Hematopoietic multipotent progenitor cell treated with erythropoietin and hydrocortisone succinate and interleukin-3 and kit ligand, for 17 days (in vitro differentiated cells): Measurements from ENCODE around the gene YIPF4.
"Not testable (repeated sequence)": the region's sequence is repeated elsewhere in the genome, so short reads cannot be mapped to it uniquely, and the experiment has no call there.

Source experiments
- DNase-seq: peaks from one replicate; pipeline ENCODE4 v3.0.0-alpha.2; 2015; ENCODE audit warnings: low spot score

YIPF4 gene

DNA sequence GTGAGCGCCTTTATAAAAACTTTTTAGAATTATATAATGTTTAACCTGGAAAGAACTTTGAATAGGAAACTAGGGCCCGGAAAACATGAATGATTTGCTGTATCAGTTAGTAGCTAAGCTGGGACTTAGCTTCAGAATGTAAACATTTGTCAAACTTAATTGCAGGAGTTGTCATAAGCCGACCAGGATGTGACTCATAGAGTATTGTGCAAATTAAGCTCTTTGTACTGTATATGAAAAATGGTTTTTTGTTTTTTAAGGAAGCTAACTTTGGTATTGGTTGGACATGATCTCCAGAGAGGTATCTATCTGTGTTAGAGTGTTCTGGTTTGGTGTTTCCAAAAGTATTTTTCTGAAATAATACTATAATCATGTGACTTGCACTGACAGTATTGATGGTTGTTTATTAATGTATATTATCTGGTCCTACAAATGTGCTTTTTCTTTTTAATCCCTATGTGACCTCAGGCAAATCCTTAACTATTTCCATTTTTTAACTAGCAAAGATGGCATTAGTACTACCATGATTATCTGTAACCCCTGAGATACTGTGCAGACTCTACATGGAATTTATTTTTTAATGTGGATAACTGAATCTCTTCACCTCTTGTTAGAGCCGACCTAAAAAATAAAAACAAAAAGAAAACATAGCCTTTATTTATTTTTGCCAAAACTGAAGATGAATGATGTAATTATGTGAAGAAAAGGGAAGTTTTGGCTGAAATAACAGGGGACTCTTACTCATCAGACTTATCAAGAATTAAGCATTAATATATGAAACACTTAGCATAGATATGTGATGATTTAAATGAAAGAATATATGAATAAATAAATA, 11.7 kb downstream of the YIPF4 start:
- DNase-seq: no peak

DNA sequence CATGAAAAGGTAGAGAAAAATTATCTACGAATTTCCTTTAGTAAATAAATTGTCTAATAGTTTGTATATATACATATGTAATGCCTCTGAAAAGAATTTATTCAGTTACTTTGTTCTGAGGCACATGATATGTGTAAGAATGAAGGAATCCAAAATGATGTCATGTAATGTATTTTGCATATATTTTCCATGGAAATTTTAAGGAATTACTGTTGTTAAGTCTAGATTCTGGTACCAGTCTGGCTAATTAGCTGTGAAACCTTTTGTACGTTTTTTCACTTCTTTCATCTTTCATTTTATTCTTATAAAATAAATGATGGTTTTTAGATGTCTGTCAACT, 12.3 kb downstream of the YIPF4 start:
- DNase-seq: no peak

DNA sequence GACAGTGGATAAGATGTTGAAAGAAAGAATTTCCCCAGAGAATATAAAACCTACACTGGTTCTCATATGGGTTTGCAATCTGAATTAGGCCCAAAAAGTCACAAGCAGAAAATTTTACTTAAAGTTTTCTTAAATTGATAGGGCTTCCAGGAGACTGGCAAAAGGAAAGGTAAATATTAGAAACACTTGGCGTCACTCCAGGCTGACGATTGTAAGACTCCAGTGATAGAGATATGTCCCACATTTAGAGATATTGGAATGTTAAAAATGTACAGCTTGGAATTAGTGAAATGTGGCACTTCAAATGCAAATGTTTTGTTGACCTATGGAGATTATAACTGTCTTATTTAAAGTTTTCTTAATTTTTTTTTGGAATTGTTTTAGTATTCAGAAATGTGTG, 14.0 kb downstream of the YIPF4 start:
- no peak for DNase-seq

DNA sequence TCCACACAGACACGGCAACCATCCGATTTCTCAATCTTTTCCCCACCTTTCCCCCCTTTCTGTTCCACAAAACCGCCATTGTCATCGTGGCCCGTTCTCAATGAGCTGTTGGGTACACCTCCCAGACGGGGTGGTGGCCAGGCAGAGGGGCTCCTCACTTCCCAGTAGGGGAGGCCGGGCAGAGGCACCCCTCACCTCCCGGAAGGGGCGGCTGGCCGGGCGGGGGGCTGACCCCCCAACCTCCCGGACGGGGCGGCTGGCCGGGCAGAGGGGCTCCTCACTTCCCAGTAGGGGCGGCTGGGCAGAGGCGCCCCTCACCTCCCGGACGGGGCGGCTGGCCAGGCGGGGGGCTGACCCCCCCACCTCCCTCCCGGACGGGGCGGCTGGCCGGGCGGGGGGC, 15.8 kb downstream of the YIPF4 start:
- not testable (repeated sequence) for DNase-seq

DNA sequence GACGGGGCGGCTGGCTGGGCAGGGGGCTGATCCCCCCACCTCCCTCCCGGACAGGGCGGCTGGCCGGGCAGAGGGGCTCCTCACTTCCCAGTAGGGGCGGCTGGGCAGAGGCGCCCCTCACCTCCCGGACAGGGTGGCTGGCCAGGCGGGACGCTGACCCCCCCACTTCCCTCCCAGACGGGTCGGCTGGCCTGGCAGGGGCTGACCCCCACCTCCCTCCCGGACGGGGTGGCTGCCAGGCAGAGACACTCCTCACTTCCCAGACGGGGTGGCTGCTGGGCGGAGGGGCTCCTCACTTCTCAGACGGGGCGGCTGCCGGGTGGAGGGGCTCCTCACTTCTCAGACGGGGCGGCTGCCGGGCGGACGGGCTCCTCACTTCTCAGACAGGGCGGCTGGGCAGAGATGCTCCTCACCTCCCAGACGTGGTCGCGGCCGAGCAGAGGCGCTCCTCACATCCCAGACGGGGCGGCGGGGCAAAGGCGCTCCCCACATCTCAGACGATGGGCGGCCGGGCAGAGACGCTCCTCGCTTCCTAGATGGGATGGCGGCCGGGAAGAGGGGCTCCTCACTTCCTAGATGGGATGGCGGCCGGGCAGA, 16.4 kb downstream of the YIPF4 start:
- not testable (repeated sequence) for DNase-seq

DNA sequence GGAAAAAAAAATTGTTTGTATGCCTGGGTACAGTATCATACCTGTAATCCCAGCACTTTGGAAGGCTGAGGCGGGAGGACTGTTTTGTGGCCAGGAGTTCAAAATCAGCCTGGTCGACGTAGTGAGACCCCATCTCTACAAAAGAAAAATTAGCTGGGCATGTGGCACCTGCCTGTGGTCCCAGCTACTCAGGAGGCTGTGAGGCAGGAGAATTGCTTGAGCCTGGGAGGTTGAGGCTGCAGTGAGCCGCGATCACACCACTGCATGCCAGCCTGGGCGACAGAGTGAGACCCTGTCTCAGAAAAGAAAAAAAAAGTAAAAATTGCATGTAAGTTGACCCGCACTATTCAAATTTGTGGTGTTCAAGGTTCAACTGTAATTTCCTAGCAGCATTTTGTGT, 32.9 kb downstream of the YIPF4 start:
- DNase-seq: no peak

DNA sequence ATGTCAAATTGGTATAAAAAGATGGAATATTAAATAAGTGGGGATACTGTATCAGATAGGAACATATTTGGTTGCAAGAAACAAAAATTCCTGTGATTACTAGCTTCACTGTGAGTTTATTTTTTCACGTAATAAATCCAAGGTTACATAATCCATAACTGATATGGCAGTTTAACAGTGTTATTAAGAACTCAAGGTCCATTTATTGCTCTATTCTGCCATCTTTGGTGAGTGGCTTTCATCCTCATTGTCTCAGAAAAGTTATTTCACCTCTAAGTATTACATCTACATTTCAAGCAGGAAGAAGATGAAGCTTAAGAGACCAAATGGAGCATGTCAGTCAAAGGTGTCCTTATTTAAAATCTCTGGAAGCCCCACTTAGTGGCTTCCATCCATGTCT, 37.2 kb downstream of the YIPF4 start:
- no peak for DNase-seq

DNA sequence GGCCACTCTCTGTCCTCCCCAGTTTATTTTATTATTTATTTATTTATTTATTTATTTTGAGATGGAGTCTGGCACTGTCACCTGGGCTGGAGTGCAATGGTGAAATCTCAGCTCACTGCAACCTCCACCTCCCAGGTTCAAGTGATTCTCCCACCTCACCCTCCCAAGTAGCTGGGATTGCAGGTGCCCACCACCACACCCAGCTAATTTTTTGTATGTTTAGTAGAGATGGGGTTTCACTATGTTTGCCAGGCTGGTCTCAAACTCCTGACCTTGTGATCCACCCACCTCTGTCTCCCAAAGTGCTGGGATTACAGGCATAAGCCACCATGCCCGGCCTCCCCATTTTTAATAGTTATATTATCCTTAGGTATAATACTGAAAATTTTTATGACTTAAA, 51.0 kb downstream of the YIPF4 start:
- not testable (repeated sequence) for DNase-seq

DNA sequence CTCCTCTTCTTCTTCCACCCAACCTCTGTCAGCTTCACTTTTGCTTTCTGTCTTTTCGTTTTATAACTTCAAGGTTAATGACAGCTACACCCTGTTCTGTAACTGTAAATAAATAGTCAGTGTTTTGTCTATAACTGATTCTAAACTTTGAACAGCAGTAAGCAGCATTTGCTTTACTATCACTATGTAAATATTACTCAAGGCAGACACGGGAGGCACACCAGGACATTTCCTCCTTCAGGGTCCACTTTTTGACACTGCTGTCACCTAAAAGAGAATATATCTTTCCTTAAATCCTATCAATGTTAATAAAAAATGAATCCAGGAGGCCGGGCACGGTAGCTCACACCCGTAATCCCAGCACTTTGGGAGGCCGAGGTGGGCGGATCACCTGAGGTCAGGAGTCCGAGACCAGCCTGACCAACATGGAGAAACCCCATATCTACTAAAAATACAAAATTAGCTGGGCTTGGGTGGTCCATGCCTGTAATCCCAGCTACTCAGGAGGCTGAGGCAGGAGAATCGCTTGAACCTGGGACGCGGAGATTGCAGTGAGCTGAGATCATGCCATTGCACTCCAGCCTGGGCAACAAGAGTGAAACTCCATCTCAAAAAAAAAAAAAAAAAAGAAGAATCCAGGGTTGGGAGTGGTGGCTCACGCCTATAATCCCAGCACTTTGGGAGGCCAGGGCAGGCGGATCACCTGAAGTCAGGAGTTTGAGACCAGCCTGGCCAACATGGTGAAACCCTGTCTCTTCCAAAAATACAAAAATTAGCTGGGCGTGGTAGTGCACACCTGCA, 51.7 kb downstream of the YIPF4 start:
- not testable (repeated sequence) for DNase-seq

DNA sequence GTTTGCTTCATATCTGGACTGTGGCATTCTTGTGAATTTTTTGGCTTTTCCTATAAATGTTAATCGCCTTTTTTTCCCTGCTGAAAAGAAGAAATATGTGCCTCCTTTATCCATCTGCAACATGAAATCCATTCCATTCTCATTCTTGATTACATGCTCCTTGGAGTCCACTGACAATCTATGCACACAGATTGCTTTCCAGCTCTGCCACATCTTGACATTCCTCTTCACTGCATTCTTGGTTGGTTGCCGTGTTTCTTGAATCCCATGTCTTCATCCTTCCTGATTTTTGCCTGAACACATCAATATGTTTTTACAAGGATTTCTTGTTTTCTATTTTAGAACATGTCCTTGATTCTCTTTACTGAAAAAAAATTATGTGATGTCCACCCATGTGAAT, 52.4 kb downstream of the YIPF4 start:
- DNase-seq: no peak

DNA sequence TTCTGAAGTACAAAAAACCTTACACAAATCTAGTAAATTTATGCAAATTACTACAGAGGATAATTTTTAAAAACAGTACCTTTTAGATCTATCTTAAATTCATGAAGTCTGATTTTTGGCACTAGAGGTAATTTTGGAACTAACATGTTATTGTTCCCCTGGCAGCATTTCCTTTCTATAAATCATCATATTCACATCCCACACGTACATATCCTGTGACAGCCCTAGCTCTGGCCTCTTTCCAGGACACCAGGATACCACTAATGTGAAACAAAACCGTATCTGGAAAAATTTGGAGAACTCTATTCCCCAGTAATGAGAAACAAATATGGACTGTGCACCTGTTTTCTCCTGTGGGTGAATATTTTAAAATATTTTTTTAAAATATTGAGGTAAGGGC, 65.1 kb downstream of the YIPF4 start:
- no peak for DNase-seq

DNA sequence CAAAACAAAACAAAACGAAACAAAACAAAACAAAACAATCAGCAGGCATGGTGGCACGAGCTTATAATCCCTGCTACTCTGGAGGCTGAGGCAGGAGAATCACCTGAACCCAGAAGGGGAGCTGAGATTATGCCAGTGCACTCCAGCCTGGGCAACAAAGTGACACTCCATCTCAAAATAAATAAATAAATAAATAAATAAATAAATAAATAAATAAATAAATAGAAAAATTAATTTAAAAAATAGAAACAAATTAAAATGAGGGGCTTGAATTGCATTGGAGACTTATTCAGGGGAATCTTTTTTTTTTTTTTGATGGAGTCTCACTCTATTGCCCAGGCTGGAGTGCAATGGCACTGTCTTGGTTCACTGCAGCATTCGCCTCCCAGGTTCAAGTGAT, 73.1 kb downstream of the YIPF4 start:
- not testable (repeated sequence) for DNase-seq

DNA sequence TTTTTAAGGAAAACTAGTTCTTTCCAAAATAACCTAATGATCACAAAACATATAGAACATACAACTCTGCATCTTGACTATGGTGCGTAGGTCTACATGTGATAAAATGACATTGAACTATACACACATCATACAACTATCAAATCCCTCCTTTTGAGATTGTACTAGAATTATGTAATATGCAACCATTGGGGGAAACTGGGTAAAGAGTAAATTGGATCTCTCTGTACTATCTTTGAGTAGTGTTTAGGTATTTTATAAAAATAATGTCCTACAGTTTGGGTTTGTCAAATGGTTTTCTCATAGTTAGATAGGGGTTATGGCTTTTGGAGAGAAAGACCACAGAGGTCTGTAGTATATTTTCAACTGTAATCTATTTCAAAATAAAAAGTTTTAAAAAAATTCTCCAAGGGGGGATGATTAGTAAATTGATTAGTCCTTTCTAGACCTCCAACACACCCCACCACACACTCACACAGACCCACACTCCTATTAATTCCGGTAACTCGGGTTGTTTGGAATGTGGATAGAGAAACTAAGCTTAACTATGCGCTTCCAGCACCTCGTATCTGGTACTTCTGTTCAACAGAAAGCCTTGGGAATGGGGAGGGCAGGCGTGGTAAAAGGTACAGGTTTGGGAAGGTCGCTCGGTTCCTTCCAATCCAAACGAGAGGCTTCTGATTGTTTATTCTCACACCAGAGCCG, 78.4 kb downstream of the YIPF4 start:
- no peak for DNase-seq

DNA sequence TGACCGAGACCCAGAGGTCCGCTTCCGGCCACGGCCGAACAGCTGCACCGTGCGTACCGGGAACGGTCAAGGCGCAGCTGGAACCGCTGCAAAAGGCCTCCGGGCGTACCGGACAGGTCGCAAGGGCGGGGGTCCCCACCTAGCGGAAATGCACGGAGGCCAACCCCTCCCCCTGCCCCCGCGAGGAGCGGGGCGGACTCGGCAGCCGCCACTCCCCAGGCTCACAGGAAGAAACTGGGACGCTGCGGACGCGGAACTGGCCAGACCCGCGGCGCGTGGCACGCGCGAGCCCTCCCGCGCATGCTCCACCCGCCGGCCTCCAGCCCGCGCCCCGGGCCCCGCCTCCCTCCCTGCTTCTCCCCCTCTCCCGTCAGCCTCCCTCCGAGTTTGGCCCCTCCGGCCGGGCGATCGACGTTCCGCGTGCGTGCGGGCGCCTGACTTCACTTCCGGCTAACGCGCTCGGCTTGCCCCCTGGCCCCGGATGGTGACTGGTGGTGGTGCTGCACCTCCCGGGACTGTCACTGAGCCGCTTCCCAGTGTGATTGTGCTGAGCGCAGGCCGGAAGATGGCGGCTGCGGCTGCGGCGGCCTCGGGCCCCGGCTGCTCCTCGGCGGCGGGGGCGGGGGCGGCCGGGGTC, 79.1 kb downstream of the YIPF4 start, which contains the start of gene BIRC6:
Gene BIRC6 (plus strand): TSS at position 343 of the 637 bp plus-strand sequence. CDS start 139 bp downstream, at position 482.
- DNase-seq: peak; percentile 83

DNA sequence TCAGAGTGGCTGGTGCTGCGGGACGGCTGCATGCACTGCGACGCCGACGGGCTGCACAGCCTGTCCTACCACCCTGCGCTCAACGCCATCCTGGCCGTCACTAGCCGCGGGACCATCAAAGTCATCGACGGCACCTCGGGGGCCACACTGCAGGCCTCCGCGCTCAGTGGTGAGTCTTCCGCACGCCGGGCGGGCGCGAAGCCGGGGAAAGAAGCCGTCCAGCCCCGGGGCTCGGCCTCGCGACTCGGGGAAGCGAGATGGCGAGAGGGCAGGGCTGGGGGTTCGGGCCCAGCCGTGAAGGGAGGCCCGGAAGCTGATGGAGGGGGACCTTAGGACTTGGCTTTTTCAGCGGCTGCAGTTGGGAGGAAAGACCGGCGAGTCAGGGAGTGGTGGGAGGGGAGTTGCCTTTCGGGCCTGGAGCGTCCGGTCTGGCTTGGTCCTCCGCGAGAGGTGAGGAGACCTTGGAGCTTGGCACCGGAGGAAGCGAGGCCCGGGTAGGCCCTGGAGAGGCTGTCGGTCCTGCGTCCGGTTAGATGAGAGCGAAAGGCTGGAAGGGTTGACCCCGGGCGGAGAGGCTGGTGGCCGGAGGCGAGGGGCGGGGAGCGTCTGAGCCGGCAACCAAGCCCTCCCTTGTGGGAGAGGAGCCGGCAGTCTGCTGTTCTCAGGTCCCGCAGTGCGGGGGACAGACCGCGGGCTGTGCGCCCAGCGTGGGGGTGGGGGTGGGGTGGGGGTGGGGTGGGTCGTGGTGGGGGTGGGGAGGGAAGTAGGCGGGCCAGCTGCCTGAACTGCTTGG, 79.8 kb downstream of the YIPF4 start:
- peak; percentile 34 for DNase-seq

DNA sequence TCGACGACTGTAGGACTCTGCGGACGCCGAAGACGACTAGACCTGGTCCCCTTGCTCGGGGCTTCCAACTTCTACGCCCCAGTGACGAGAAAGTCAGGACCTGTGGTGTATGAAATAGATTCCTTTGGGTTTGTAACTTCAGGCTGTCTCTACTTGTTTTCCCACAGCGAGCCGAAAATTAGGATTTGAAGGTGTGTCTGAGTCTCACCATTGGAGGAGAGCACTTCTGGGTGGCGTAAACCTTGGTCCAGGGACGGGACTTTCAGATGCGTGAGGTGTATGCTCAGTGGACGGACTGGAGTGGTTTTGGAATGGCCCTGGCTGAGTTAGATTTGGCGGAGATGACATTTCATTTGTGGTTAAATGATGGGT, 80.4 kb downstream of the YIPF4 start:
- peak; percentile 37 for DNase-seq

DNA sequence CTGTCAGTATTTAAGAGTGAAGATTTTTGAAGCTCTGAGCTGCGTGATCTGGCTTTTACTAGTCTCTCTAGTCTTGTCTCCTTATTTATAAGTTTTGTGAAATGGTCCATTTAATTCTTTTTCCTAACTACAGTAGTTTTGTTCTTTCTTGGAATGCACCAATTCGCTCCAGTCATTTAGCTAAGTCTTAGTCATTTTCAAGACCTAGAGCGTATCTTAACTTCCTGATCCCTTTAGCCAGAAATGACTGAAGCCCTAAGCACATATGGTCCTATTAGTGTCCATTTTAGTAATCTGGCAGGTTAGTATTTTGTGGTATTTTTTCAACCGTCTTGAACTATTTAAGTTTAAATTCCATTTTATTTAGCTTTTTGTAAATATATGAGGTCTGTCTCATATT, 82.7 kb downstream of the YIPF4 start:
- no peak for DNase-seq

DNA sequence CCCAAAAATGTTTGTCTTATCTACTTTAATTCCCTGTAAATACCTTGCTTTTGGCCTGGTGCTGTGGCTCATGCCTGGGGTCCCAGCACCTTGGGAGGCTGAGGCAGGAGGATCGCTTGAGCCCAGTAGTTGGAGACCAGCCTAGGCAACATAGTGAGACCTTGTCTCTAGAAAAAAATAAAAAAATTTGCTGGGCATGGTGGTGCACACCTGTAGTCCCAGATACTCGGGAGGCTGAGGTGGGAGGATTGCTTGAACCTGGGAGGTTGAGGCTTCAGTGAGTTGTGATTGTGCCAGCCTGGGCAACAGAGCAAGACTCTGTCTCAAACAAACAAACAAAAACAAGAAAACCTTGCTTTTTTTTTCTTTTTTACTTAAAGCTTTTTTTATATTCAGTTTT, 85.3 kb downstream of the YIPF4 start:
- not testable (repeated sequence) for DNase-seq

DNA sequence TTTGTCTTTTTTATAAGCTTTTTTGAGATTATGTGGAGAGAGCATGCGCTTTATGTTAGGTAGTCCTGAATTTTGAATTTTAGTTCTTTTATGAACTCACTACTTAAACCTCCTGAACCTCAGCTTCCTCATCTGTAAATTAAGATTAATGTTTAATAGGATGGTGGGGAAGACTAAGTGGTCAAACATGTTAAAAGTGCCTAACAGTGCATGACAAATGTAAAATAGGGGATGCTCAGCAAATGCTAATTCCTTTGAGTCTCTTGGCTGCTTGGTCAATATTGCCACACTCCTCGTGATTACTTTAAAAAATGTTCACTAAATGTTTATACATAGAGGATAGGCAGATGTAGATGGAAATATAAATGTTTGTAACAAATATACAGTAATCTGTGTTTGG, 85.9 kb downstream of the YIPF4 start:
- DNase-seq: no peak

DNA sequence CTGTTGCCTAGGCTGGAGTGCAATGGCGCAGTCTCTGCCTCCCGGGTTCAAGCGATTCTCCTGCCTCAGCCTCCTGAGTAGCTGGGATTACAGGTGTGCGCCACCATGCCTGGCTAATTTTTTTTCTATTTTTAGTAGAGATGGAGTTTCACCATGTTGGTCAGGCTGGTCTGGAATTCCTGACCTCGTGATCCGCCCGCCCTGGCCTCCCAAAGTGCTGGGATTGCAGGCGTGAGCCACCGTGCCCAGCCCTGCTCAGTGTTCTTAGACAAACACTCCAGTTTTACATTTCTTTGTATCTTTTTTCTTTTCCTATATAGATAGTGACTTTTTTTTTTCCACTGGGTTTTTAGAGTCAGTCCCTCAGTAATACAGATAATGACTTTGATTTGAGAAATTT, 86.6 kb downstream of the YIPF4 start:
- DNase-seq: not testable (repeated sequence)

DNA sequence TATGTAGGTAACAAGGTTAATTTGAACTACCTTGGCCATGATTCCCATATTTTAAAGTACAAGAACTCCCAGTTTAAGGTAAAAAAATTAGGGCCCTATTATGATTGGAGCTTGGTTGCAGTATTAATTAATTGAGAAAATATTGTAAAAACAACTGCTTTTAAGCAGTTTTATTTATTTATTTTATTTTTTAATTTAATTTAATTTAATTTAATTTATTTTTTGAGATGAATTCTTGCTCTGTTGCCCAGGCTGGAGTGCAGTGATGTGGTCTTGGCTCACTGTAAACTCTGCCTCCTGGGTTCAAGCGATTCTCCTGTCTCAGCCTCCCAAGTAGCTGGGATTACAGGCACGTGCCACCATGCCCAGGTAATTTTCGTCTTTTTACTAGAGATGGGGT, 88.0 kb downstream of the YIPF4 start:
- not testable (repeated sequence) for DNase-seq
